ENCODE data around the gene DROSHA.

DROSHA gene

DNA sequence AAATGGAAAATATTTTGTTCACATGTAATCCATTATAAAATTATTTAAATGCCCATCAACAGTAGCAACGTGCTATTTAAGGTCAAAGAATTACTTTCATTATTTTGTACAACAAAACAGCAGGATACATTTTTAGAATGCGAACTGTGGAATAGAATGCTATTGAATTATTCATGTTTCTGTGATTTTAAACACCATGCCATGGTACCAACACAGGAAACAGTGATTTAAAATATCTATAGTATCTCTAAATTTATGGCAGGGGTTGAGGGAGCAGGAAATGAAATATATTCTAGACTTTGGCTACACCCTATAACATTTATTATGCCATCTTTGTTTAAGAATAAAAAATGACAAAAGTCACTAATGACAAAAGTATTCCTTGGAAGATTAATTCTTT is 62.4 kb downstream of the DROSHA start:
- TF ChIP-seq, protein P1, sequence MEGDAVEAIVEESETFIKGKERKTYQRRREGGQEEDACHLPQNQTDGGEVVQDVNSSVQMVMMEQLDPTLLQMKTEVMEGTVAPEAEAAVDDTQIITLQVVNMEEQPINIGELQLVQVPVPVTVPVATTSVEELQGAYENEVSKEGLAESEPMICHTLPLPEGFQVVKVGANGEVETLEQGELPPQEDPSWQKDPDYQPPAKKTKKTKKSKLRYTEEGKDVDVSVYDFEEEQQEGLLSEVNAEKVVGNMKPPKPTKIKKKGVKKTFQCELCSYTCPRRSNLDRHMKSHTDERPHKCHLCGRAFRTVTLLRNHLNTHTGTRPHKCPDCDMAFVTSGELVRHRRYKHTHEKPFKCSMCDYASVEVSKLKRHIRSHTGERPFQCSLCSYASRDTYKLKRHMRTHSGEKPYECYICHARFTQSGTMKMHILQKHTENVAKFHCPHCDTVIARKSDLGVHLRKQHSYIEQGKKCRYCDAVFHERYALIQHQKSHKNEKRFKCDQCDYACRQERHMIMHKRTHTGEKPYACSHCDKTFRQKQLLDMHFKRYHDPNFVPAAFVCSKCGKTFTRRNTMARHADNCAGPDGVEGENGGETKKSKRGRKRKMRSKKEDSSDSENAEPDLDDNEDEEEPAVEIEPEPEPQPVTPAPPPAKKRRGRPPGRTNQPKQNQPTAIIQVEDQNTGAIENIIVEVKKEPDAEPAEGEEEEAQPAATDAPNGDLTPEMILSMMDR (conservative IDR thresholded peaks at IDR 0.05) = no peak
- H3K27ac ChIP-seq = no peak overlapping the region

- H3K27ac ChIP-seq = no peak overlapping the region
- TF ChIP-seq, protein P1 (conservative IDR thresholded peaks at IDR 0.05) = no peak
These were observed 66.6 kb downstream of the DROSHA start for GRCh38 chr5:31465291-31465690.

- H3K27ac ChIP-seq = no peak overlapping the region
- TF ChIP-seq, protein P1 (conservative IDR thresholded peaks at IDR 0.05) = no peak
These were observed 67.8 kb downstream of the DROSHA start for GRCh38 chr5:31464081-31464480.

DNA sequence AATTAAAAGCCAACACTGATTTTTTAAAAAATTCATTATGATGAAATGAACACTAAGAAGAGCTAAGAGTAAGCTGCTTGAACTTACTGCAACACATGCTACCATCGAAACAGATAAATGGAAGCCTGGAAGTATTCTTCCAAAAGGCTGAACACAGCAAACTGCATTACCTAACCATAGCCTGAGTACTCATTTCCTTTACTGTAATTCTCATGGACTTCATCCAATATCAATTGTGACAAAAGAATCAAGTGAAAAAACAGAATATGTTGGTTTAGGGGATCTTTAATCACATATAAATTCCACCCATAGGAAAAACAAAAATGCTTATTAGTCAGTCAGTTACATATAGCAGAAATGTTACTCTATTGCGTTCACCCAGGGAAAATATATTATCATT is 68.5 kb downstream of the DROSHA start:
- H3K27ac ChIP-seq = no peak overlapping the region
- TF ChIP-seq, protein P1 (conservative IDR thresholded peaks at IDR 0.05) = no peak

DNA sequence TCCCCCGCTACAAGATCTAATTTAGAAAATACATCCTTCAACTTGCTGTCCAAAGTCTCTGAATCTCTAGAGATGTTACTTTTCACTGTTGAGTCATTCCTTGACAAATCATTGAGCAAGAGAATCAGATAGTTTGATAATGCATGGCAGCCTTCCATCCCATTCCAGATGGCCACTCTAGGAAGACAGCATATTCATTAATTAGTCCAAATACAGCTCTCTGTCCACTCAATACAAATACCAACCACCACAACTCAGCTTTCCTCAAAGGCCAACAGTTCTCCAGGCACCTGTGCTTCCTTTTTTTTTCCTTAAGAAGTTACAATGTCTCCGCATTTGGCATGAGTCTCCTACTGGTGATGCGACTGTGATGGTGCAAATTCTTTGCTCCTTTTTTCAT is 72.3 kb downstream of the DROSHA start:
- H3K27ac ChIP-seq = no peak overlapping the region
- TF ChIP-seq, protein P1 (conservative IDR thresholded peaks at IDR 0.05) = no peak

GRCh38 chr5:31455172-31455571 is 76.7 kb downstream of the DROSHA start:
- H3K27ac ChIP-seq = no peak overlapping the region

DNA sequence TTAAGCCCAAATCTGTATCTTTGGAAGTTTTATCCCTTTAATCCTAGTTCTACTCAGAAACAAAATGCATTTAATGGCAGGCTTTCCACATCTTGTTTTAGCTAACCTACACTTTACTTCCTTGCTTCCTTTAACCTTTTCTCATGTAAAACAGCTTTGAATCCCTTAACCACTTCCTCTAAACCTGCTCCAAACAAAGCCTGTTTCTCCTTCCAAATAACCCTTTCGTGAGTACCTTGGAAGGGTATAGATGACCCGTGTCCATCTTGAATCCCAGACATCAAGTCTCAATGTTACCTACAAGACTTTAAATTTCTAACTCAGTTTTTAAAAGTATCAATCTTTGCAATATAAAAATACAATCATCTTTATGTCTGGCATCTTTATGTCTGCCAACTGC is 78.4 kb downstream of the DROSHA start:
- no peak overlapping the region for H3K27ac ChIP-seq
- TF ChIP-seq, protein P1 (conservative IDR thresholded peaks at IDR 0.05) = no peak

More at GRCh38 chr5:31455172-31455571, 76.7 kb downstream of the DROSHA start:
- TF ChIP-seq, protein P1 (conservative IDR thresholded peaks at IDR 0.05) = no peak

DNA sequence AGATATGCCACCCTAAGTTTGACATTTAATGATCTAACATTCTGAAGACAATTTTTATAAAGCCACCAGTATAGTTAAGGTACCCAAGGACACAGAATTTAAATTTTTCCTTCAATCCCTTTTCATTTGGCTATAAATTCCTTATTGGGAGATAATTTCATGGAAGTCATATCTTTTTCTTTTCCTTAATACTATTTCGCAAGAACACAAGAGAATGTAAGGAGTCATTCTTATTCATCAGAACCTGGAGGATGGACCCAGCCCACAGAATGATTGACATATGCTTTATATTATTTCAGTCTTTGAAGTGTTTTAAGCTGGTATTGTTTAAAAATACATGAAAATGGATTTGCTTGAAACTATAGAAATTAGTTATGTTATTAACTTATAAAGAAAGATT is 79.6 kb downstream of the DROSHA start:
- TF ChIP-seq, protein P1 (conservative IDR thresholded peaks at IDR 0.05) = no peak

More for the DNA sequence above, 79.6 kb downstream of the DROSHA start:
- no peak overlapping the region for H3K27ac ChIP-seq
